ENCODE measurements around the gene CDS2. TPM values are rescaled to one million over a fixed set of nuclear protein-coding genes. Genes with fewer than 3 reads are reported as not detected.
A peak's percentile ranks its signal among the peaks of the same experiment; 100 is the strongest.

Gene CDS2
- total and polyA plus RNA-seq, 2 experiments from 2014 or later, result 16.8 to 40.8 TPM

DNA sequence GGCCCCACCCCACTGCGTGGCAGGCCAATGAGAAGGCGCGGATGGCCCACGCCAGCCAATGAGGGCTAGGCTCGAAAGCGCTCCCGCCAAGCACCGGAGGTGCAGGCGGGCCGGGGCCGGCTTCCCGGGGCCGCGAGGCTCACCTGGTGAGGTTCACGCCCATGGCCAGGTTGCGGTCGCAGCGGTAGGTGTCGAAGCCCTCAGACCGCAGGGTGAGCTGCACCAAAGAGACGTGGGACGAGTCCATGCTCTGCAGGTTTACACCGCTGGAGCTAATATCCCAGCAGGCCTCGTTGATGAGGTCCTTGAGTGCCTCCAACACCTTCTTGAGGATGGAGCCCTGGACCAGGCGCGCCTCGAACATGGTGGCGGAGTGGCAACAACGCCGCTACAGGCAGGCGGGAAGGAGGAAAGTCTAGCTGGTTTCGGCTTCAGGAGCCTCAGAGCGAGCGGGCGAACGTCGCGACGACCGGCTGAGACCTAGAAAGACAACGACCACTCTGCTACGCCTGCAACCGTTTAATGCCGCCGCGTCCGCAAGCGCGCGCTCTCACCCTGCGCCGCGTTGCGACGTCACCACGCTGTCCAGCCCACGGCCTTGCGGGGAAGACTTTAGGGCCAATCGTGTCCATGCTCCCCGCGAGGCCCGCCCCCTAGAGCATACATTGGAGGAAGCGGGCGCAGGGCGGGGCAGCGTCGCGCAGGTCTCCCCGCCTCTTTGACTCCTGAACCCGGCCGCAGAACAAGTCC, 7.2 kb upstream of the CDS2 start, which contains the start of gene PCNA (continued):
- TF ChIP-seq, protein P1, sequence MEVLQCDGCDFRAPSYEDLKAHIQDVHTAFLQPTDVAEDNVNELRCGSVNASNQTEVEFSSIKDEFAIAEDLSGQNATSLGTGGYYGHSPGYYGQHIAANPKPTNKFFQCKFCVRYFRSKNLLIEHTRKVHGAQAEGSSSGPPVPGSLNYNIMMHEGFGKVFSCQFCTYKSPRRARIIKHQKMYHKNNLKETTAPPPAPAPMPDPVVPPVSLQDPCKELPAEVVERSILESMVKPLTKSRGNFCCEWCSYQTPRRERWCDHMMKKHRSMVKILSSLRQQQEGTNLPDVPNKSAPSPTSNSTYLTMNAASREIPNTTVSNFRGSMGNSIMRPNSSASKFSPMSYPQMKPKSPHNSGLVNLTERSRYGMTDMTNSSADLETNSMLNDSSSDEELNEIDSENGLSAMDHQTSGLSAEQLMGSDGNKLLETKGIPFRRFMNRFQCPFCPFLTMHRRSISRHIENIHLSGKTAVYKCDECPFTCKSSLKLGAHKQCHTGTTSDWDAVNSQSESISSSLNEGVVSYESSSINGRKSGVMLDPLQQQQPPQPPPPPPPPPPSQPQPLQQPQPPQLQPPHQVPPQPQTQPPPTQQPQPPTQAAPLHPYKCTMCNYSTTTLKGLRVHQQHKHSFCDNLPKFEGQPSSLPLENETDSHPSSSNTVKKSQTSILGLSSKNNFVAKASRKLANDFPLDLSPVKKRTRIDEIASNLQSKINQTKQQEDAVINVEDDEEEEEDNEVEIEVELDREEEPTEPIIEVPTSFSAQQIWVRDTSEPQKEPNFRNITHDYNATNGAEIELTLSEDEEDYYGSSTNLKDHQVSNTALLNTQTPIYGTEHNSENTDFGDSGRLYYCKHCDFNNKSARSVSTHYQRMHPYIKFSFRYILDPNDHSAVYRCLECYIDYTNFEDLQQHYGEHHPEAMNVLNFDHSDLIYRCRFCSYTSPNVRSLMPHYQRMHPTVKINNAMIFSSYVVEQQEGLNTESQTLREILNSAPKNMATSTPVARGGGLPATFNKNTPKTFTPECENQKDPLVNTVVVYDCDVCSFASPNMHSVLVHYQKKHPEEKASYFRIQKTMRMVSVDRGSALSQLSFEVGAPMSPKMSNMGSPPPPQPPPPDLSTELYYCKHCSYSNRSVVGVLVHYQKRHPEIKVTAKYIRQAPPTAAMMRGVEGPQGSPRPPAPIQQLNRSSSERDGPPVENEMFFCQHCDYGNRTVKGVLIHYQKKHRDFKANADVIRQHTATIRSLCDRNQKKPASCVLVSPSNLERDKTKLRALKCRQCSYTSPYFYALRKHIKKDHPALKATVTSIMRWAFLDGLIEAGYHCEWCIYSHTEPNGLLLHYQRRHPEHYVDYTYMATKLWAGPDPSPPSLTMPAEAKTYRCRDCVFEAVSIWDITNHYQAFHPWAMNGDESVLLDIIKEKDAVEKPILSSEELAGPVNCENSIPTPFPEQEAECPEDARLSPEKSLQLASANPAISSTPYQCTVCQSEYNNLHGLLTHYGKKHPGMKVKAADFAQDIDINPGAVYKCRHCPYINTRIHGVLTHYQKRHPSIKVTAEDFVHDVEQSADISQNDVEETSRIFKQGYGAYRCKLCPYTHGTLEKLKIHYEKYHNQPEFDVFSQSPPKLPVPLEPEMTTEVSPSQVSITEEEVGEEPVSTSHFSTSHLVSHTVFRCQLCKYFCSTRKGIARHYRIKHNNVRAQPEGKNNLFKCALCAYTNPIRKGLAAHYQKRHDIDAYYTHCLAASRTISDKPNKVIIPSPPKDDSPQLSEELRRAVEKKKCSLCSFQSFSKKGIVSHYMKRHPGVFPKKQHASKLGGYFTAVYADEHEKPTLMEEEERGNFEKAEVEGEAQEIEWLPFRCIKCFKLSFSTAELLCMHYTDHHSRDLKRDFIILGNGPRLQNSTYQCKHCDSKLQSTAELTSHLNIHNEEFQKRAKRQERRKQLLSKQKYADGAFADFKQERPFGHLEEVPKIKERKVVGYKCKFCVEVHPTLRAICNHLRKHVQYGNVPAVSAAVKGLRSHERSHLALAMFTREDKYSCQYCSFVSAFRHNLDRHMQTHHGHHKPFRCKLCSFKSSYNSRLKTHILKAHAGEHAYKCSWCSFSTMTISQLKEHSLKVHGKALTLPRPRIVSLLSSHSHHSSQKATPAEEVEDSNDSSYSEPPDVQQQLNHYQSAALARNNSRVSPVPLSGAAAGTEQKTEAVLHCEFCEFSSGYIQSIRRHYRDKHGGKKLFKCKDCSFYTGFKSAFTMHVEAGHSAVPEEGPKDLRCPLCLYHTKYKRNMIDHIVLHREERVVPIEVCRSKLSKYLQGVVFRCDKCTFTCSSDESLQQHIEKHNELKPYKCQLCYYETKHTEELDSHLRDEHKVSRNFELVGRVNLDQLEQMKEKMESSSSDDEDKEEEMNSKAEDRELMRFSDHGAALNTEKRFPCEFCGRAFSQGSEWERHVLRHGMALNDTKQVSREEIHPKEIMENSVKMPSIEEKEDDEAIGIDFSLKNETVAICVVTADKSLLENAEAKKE (CRISPR knock-in tag; IDR thresholded peaks at IDR 0.05), result no peak
- TF ChIP-seq ZNF331 (CRISPR knock-in tag; IDR thresholded peaks at IDR 0.05; ENCODE audit: low read depth) (no peak), EZH2 (IDR thresholded peaks at IDR 0.05; ENCODE audit: low read depth, unreplicated experiment) (no peak), STAT1 (IDR thresholded peaks at IDR 0.05; ENCODE audit: unreplicated experiment) (no peak)
- TF ChIP-seq, protein P2, sequence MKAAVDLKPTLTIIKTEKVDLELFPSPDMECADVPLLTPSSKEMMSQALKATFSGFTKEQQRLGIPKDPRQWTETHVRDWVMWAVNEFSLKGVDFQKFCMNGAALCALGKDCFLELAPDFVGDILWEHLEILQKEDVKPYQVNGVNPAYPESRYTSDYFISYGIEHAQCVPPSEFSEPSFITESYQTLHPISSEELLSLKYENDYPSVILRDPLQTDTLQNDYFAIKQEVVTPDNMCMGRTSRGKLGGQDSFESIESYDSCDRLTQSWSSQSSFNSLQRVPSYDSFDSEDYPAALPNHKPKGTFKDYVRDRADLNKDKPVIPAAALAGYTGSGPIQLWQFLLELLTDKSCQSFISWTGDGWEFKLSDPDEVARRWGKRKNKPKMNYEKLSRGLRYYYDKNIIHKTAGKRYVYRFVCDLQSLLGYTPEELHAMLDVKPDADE (IDR thresholded peaks at IDR 0.05), result no peak

DNA sequence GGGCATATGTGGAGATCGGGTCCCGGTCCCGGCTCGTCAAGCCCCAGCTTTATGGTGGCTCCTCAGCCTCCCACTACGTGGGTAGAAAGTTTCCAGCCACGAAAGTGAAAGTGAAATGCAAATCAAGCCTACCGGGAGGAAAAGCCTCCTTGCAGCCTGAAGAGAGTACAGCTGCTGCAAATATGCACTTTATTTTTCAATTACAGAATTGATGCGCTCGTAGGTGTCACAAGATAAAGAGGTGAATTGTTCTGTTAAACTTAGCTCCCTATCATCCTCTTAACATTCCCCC, 6.7 kb upstream of the CDS2 start:
- peak overlapping the region; percentile 98 for H3K4me3 ChIP-seq
- H4K20me1 ChIP-seq (replicated peaks; ENCODE audit: insufficient read depth), result peaks cover 33% of the 10 kb centered on the region
- Mint-ChIP-seq H3K27me3 (ENCODE audit: insufficient read depth, low read depth, poor library complexity) (peaks cover 13% of the 10 kb centered on the region), H3K4me1 (peaks cover 34% of the 10 kb centered on the region), H3K4me3 (peak overlapping the region; percentile 95), H3K9me3 (no peaks in the 10 kb centered on the region), H3K27ac (peak overlapping the region; percentile 99), H3K36me3 (ENCODE audit: low read depth) (peaks cover 43% of the 10 kb centered on the region)
- H3K79me2 ChIP-seq (replicated peaks; ENCODE audit: insufficient read depth), result peaks cover 47% of the 10 kb centered on the region
- H3K27me3 ChIP-seq (ENCODE audit: insufficient read depth), result no peaks in the 10 kb centered on the region
- H3K9me2 ChIP-seq (ENCODE audit: insufficient read depth), result no peaks in the 10 kb centered on the region
- ATAC-seq (no peak), DNase-seq (ENCODE audit: low spot score) (no peak)
- H3K4me2 ChIP-seq, result peak overlapping the region; percentile 73
- no peak overlapping the region for H2AFZ ChIP-seq
- H3K27ac ChIP-seq (ENCODE audit: low read depth), result peak overlapping the region; percentile 92
- peaks cover 21% of the 10 kb centered on the region for H3F3A ChIP-seq (replicated peaks; ENCODE audit: low read depth)
- peaks cover 12% of the 10 kb centered on the region for H3K4me1 ChIP-seq (ENCODE audit: insufficient read depth)
- peaks cover 34% of the 10 kb centered on the region for H3K36me3 ChIP-seq (ENCODE audit: insufficient read depth)
- TF ChIP-seq, protein P3, sequence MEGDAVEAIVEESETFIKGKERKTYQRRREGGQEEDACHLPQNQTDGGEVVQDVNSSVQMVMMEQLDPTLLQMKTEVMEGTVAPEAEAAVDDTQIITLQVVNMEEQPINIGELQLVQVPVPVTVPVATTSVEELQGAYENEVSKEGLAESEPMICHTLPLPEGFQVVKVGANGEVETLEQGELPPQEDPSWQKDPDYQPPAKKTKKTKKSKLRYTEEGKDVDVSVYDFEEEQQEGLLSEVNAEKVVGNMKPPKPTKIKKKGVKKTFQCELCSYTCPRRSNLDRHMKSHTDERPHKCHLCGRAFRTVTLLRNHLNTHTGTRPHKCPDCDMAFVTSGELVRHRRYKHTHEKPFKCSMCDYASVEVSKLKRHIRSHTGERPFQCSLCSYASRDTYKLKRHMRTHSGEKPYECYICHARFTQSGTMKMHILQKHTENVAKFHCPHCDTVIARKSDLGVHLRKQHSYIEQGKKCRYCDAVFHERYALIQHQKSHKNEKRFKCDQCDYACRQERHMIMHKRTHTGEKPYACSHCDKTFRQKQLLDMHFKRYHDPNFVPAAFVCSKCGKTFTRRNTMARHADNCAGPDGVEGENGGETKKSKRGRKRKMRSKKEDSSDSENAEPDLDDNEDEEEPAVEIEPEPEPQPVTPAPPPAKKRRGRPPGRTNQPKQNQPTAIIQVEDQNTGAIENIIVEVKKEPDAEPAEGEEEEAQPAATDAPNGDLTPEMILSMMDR (conservative IDR thresholded peaks at IDR 0.05; ENCODE audit: low read depth in 2 of 2), result no peak
- no peak for TF ChIP-seq ZNF331 (CRISPR knock-in tag; IDR thresholded peaks at IDR 0.05; ENCODE audit: low read depth)
- 0 out of 2 replicates have a peak, but pooled peaks have one; percentile 69 for TF ChIP-seq POLR2AphosphoS5 (IDR thresholded peaks at IDR 0.05; ENCODE audit: low read depth)
